Measurements from ENCODE around the gene NXF1.
"Not testable (repeated sequence)": the region's sequence is repeated elsewhere in the genome, so short reads cannot be mapped to it uniquely, and the experiment has no call there.

Gene NXF1

DNA sequence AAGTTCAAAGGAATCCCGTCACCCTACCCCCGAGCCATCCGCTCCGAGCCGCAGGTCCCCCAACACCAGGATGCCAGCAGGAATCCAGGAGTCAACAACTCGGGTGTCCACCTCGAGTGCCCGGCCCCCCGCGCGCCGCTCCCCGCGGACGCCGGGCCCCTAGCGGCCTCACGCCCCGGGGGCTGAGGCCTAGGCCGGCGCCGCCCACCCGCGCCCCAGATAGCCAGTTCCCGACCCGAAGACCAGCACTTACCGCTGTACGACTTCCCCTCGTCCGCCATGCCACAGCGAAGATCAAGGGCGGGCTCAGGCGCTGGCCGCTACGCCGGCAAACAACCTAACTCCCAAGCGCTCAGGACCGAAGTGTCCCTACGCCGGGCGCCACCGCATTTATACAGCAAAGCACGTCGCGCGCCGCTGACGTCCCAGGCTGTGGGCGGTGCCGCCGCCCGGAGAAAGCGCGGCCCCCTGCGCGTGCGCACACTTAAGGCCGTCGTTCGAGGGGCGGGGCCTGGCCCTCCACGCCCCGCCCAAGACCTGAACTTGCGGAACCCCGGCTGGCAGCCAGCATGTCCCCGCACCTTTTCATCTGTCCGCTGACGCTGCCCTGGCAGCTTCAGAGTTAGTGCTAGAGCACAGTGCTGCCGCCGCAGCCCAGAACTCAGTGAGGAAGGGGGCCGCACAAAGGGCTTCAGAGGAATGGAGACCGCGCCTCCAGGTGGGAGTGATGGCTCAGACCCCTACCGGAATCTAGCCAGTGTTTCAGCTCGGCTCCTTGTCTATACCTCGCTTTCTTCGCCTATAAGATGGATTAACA, at the start of gene NXF1:
Gene NXF1, minus strand, starts transcription at position 365 of the 817 bp plus-strand sequence. Its CDS starts 84 bp downstream, at position 281.
- DNase-seq: peak; percentile 95

GRCh38 chr11:62854013-62854824, 49.0 kb upstream of the NXF1 start:
- no peak for DNase-seq

DNA sequence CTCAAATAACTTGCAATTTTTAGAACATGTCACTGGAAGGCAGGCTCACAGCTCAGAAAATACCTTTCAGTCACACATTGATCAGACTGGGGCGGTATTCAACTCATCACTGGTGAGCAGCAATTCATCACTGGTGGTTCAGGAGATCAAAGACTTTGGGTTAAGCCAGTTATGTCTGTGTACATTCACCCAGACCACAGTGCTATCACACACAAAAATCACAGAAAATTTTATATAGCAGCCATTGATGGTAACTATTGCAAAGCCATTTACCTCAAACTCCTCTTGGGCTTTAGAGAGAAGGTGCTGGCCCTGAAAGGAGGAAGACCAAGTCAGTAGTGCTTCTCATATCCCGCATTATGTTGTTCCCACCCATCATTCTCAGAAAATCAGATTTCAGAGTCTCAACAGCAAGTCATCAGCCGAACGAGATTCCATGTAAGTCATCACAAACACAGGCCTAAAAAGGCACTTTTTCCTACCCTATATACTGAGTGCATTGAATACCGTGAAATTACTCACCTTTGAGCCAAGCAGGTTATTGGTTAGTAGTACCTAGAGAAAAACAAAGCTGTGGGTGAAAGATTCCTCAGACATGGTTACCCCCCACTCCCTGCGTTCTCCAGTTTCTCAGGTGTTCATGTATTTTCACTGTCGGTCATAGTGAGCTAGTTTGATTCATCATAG, 48.2 kb upstream of the NXF1 start:
- no peak for DNase-seq

DNA sequence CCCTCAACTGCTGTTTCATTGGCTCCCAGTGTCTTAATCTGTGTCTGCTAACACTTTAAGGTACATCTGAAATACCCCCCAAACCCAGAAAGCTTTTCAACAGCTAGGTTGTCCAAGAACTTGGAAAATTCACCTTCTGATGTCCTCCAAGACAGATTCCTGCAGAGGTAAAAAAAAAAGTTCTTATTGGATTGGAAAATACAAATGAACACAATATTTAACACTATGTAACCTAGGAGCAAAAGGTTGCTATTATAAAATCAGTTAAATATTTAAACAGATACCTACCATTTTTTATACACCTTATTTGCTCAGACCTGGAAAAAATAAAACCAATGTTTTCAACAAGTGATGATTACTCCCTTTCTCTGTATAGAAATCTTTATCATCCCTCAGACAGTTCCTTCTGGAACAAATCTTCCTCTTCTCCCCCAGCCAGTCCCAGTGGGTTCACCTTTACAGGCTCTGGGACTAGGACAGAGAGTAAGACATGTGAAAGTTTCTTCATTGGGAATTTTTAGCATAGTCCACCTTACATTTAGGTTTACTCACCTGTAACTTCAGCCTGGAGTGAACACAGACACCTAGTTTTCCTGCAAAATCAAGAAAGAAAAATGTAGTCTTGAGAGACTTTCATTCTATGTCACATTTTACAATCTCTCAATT, 47.4 kb upstream of the NXF1 start:
- no peak for DNase-seq

GRCh38 chr11:62851807-62852522, 46.7 kb upstream of the NXF1 start:
- no peak for DNase-seq

DNA sequence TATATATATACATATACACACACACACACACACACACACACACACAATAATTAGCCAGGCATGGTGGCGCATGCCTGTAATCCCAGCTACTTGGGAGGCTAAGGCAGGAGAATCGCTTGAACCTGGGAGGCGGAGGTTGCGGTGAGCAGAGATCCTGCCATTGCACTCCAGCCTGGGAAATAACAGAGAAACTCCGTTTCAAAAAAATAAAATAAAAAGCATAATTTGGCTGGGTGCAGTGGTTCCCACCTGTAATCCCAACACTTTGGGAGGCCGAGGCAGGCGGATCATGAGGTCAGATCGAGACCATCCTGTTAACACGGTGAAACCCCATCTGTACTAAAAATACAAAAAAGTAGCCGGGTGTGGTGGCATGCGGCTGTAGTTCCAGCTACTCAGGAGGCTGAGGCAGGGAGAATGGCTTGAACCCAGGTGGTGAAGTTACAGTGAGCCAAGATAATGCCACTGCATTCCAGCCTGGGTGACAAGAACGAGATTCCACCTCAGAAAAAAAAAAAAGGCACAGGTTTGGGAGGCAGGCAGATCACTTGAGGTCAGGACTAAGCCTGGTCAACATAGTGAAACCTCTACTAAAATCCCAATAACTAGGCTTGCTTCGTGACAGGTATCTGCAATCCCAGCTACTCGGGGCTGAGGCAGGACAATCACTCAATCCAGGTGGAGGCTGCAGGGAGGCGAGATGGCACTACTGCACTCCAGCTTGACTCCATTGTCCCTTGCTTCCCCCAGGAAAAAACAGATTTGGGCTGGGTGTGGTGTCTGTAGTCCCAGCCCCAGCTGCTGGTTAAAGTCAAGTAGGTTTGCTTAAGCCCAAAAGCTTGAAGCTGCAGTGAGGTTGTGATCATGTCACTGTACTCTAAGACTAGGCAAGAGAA, 45.9 kb upstream of the NXF1 start:
- no peak for DNase-seq

DNA sequence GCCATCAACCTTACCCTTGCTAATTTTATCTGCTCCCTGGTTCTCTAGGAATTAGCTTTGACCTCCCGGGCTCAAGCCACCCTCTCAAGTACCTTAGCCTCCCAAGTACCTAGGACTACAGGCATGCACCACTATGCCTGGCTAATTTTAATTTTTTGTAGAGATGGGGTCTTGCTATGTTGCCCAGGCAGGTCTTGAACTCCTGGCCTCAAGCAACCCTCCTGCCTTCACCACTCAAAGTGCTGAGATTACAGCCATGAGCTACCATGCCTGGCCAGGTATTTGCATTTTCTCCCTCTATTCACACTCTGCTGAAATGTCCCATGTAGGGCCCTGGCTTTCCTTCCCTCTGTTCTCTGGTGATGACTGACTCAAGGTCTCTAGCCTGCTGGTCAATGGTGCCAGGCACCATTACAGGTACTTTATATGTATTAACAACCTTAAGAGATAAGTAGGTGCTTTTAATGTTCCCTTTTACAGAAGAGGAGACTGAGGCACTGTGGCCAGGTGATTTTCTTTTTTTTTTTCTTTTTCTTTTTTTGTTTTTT, 42.6 kb upstream of the NXF1 start:
- DNase-seq: no peak

DNA sequence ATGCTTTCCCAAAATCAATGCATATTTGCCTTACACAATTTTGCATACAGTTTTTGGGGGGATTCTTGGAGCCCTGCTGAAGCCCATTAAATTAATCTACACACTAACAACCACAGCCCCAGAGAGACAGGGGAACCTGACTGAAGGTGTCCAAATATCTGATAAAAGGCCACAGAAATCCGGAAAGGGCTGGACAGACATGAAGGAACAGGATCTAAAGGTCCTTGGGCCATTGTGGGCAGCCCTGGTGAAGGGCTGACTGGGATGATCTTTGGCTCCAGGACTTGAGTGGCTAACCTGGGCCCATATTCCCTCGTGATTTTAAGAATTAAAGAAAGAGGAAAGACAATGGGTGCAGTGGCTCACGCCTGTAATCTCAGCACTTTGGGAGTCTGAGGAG, 40.9 kb upstream of the NXF1 start:
- no peak for DNase-seq

GRCh38 chr11:62844154-62844553, 38.9 kb upstream of the NXF1 start:
- DNase-seq: no peak

- DNase-seq: no peak
These were observed 38.2 kb upstream of the NXF1 start for GRCh38 chr11:62843466-62843865.

DNA sequence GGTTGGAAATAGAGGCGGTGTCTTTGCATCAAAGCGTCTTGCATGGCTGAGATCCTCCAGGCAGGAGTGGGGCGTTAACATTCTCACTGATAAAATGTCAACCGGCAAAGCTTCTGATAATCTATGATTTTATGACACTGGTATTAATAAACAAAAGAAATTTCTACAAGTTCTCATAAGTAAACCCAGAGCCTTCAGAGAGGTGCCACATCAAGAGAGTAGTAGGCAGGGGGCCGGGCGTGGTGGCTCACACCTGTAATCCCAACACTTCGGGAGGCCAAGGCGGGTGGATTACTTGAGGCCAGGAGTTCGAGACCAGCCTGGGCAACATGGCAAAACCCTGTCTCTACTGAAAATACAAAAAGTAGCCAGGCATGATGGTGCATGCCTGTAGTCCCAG, 37.7 kb upstream of the NXF1 start:
- DNase-seq: not testable (repeated sequence)

DNA sequence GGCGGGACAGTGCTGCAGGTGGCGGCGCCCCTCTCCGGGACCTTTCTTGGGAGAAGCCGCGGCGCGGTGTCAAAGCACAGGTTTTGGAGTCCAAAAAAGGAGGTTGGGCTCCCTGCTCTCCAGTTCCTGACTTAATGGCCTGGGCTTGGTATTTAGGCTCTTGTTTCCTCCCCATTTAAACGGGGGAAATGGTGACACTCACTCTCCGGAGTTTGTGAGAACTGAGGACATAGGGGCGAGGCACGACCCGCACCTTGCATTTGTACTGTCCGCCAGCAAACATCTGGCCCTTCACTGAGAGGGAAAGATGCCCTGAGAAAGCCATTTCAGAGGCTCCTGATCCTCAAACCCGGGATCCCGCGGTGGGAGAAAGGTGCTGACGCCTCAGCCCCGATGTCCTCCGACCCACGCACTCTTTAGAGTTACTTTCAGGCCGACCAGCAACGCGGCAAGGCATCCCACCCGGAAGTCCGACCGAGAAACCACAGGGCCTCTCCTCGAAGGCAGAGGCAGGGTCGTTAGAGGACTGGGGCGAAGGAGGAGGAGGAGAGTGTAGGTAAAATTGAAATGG, 37.0 kb upstream of the NXF1 start:
- DNase-seq: peak; percentile 66

- peak; percentile 93 for DNase-seq
These were observed 36.3 kb upstream of the NXF1 start for GRCh38 chr11:62841361-62842170.

DNA sequence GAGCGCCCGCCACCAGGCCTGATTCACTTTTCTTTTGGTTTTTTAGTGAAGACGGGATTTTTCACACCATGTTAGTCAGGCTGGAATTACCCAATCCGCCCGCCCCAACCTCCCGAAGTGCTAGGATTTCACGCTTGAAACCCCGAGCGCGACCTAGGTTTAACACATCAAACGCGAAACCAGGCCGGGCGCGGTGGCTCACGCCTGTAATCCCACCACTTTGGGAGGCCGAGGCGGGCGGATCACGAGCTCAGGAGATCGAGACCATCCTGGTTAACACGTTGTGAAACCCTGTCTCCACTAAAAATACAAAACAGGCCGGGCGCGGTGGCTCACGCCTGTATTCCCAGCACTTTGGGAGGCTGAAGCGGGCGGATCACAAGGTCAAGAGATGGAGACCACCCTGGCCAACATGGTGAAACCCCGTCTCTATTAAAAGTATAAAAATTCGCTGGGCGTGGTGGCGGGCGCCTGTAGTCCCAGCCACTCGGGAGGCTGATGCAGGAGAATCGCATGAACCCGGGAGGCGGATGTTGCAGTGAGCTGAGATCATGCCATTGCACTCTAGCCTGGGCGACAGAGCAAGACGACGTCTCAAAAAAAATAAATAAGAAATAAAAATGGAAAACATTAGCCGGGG, 35.6 kb upstream of the NXF1 start:
- DNase-seq: peak; percentile 63

DNA sequence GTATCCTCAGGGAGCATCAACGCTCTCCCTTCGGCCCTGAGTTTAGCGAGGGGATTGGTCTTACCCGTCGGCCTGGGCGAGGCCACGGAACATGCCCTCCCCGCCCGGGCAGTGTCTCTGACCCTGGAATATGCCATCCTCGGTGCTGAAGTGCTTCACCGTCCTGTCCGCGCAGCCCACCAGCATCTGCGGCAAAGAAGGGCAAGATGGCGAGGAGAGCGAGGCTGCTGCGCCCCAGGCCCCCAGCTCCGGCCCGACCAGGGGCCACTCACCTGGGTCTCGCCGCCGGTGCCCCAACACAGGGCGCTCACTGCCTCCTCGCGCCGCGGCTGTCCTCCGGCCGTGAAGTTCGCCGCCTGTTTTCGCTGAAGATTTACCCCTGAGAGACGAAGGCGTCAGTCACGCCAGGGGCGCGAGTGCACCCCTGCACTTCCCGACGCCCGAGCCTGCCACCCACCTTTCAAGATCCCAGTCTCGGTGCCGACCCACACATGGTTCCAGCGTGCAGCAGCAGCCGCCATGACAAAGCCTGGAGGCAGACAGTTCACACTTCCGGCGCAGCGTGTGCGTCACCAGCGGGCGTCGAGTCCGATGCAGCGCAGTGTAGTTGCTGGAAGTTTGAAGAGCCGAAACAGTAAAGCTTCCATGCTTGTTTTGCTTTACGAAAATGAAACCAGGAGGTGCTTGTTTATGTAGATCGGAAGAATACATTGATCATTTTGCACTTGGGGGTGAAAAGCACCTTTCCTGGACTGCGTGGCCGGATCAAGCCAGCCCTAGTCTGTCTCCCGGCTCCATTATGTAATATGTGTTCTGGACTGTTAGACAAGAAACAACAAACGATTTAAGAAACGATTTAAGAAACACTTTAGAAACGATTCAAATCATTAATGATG, 34.1 kb upstream of the NXF1 start, which contains the start of gene WDR74:
Gene WDR74, minus strand, starts transcription at position 541 of the 896 bp plus-strand sequence. Its CDS starts 20 bp downstream, at position 521.
- peak; percentile 95 for DNase-seq

- no peak for DNase-seq
These were observed 30.1 kb upstream of the NXF1 start for GRCh38 chr11:62835336-62835735.

DNA sequence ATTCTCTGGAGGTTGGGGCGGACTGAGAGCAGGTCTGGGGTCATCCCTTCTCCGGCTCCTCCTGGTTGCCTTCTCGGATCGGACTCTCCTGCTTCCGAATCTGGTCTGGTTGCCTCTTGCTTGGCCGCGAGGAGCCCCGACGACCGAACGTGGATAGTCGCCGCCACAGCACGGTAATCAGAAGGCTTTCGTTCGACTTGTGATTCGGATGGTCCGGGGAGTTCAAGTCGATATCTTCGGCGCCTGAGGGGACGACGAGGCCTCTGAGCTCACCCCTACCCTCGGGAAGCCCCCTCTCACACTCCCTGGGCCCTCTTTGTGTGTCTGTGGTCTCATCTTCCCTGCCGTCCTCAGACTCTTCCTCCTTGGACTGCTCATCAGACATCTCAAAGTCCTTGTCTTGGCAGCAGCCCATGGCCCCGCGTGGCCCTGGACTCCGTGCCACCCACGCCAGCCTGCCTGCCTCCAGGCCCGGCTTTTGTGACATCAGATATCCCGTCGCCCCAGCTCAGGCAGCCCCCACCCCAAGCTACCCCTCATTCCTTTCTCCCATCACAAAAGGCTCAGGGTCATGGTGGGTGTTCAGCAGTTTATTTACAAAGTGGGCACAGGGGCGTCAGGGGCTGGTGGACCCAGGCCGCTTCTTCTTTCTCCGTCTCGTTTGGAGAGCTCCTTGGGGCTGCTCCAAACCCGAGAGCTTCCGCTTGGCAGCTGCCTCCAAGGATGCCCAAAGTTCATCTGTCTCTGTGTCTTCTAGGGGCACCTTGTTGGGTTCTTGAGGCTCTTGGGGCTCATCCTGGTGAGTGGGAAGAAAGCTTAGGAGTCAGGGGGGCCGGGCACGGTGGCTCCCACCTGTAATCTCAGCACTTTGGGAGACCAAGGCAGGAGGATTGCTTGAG, 27.3 kb upstream of the NXF1 start, which contains the start of gene TEX54:
Gene TEX54, minus strand, starts transcription at position 506 of the 899 bp plus-strand sequence.
- DNase-seq: no peak

All from left hindlimb (tissue), 1 donor.